ENCODE measurements around the gene LHFPL3.

DNA sequence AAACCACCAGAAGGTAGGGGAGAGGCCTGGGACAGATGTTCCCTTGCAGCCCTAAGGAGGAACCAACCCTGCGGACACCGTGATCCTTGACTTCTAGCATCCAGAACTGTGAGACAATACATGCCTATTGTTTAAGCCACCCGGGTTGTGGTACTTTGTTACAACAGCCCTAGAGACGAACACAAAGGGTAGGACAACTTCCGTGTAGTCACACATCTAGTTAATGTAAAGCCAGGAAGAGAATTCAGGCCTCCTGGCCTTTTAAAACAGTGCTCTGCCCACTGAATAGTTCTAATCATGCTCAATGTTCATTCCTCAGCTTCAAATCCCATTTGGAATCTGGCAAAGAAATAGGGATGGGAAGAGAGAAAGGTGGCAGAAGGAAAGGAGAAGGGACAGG lies 445.4 kb downstream of the LHFPL3 start:
- TF ChIP-seq EZH2 (IDR thresholded peaks at IDR 0.05; ENCODE audit: borderline replicate concordance, insufficient read depth, low read length, poor library complexity, severe bottlenecking) (no peak), MXI1 (conservative IDR thresholded peaks at IDR 0.05; ENCODE audit: poor library complexity, severe bottlenecking) (no peak)
- TF ChIP-seq, protein P1, sequence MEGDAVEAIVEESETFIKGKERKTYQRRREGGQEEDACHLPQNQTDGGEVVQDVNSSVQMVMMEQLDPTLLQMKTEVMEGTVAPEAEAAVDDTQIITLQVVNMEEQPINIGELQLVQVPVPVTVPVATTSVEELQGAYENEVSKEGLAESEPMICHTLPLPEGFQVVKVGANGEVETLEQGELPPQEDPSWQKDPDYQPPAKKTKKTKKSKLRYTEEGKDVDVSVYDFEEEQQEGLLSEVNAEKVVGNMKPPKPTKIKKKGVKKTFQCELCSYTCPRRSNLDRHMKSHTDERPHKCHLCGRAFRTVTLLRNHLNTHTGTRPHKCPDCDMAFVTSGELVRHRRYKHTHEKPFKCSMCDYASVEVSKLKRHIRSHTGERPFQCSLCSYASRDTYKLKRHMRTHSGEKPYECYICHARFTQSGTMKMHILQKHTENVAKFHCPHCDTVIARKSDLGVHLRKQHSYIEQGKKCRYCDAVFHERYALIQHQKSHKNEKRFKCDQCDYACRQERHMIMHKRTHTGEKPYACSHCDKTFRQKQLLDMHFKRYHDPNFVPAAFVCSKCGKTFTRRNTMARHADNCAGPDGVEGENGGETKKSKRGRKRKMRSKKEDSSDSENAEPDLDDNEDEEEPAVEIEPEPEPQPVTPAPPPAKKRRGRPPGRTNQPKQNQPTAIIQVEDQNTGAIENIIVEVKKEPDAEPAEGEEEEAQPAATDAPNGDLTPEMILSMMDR (IDR thresholded peaks at IDR 0.05; ENCODE audit: poor library complexity, severe bottlenecking): no peak
